ENCODE data around the gene OSBP2. TPM values are rescaled to one million over a fixed set of nuclear protein-coding genes. Genes with fewer than 3 reads are reported as not detected.

The OSBP2 gene
- total and polyA plus RNA-seq, 12 donors: 0.84 to 20.1 (median 13.2) TPM

DNA sequence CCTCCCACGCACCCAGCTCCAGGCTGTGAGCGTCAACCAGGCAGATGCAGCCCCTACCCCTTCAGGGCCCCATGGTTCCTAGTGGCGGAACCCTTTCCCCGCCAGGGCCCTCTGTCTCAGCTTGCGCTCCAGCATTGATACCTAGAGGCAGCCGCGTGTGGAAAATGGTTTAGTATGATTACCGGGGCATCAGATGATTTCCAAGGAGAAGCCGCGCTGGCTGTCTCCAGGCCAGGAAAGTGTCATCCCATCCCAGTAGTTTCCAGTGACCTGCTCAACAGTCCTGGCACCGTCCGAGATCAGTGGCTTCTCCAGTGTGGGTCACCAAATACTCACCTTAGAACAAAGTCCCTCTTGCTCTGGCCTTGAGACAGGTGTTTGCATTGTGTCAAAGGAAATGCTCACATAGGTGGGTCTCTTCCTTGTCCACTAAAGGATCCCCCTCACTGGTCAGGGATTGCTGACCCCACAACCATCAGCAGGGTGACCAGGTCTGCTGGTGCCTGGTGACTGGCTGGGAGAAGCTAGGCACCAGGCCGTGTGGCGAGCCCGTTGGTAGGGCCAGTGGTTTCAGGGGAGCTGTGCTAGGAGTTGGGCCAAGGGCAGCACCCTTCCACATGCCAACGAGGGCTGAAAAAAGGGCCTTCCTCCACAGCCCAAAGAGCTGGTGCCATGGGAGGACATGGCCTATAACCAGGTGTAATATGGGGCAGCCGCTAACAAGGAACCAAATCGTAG lies 164.5 kb downstream of the OSBP2 start:
- intact Hi-C loops (cut with DNase I): no loop called here
- H3K36me3 ChIP-seq: no peaks in the 10 kb centered on the region
- 94 to 95% methylated on average over 18 of the region's 18 CpGs for WGBS, 2 donors
- ATAC-seq: no peak
- no peaks in the 10 kb centered on the region for H3K9me3 ChIP-seq
- H3K4me1 ChIP-seq: peaks cover 0 to 2% (median 0%) of the 10 kb centered on the region in 9 donors
- H3K4me3 ChIP-seq: no peak overlapping the region
- H3K27me3 ChIP-seq: no peaks in the 10 kb centered on the region
- TF ChIP-seq, protein P1, sequence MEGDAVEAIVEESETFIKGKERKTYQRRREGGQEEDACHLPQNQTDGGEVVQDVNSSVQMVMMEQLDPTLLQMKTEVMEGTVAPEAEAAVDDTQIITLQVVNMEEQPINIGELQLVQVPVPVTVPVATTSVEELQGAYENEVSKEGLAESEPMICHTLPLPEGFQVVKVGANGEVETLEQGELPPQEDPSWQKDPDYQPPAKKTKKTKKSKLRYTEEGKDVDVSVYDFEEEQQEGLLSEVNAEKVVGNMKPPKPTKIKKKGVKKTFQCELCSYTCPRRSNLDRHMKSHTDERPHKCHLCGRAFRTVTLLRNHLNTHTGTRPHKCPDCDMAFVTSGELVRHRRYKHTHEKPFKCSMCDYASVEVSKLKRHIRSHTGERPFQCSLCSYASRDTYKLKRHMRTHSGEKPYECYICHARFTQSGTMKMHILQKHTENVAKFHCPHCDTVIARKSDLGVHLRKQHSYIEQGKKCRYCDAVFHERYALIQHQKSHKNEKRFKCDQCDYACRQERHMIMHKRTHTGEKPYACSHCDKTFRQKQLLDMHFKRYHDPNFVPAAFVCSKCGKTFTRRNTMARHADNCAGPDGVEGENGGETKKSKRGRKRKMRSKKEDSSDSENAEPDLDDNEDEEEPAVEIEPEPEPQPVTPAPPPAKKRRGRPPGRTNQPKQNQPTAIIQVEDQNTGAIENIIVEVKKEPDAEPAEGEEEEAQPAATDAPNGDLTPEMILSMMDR (IDR thresholded peaks at IDR 0.05): no peak
- DNase-seq: no peak
- H3K27ac ChIP-seq: no peak overlapping the region

GRCh38 chr22:30859714-30860095 lies 165.0 kb downstream of the OSBP2 start:
- TF ChIP-seq, protein P1 (IDR thresholded peaks at IDR 0.05): no peak
- DNase-seq (no peak), ATAC-seq (no peak)
- Histone ChIP-seq H3K9me3 (no peaks in the 10 kb centered on the region), H3K4me3 (no peak overlapping the region), H3K4me1 (peaks cover 0 to 2% (median 0%) of the 10 kb centered on the region in 9 donors), H3K36me3 (no peaks in the 10 kb centered on the region), H3K27me3 (no peaks in the 10 kb centered on the region), H3K27ac (no peak overlapping the region)
- WGBS, 2 donors: 92% methylated on average over 7 of the region's 7 CpGs
- intact Hi-C loops (cut with DNase I): no loop called here

DNA sequence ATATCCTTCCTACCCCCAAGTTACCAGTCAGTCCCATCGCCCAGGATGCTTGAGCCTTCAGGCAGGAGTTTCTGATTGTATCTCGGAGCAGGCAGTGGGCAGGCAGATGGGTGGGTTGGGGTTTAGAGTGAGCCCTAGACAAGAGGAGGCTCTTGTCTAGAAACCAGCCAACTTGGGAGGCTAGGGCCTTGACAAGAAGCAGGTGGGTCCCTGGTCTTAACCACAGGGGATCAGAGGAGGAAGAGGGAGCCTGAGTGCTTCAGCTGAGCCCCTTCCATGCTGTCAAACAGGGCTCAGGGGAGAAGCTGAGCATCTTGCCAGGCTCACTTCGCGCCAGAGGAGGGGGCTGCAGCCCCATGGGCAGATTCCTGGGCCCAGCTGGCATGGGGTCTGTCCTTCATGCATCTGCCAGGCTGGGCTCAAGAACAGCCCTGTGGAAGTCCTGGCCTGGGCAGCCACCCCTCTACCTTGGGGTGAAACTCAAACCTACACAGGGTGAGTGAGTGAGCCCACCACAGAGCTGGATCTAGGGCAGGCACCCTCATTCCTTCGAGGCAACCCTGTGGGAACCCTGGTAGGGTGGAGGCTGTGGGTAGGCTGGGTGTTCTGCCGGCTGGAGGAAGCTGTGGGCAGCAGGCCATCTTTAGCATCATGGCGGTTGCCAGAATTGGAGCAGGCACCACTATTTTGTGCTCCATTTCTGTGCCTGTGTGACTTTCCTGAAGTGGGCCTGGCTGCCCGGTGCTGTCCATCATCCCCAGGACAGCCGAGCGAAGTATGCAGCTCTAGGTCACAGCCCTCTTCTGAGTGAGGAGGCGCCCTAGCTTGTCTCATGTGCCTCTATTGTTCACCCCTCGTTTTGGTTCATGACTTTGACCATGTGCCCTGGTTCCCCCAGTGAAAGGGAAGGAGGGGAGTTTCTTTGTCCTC lies 165.8 kb downstream of the OSBP2 start:
- ATAC-seq (no peak), DNase-seq (no peak)
- H3K9me3 ChIP-seq: no peaks in the 10 kb centered on the region
- peaks cover 0 to 2% (median 0%) of the 10 kb centered on the region in 9 donors for H3K4me1 ChIP-seq
- WGBS, 2 donors: 76 to 85% methylated on average over 12 of the region's 12 CpGs
- no peaks in the 10 kb centered on the region for H3K36me3 ChIP-seq
- H3K4me3 ChIP-seq: no peak overlapping the region
- intact Hi-C loops (cut with DNase I): no loop called here
- no peaks in the 10 kb centered on the region for H3K27me3 ChIP-seq
- no peak overlapping the region for H3K27ac ChIP-seq
- TF ChIP-seq, protein P1 (IDR thresholded peaks at IDR 0.05): no peak

DNA sequence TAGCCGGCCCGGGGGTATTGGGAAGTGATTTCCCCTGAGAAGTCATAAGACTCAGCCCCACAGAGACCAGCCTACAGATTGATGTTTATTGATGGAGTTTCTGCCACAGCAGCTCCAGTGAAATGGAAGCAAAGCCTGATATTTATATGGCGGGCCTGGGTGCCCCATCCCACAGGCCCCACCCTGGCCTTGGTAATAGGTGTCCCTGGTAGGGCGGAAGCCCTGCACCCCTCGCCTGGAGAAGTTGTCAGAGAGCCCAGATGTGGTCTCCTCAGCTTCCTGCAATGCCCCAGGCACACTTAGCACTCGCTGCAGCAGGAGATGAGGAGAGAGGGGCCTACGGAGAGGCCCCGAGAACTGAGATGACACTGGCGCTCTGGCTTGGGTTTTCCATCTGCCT lies 166.5 kb downstream of the OSBP2 start:
- DNase-seq: no peak
- no peak for ATAC-seq
- 88 to 90% methylated on average over 9 of the region's 9 CpGs for WGBS, 2 donors
- no peaks in the 10 kb centered on the region for H3K9me3 ChIP-seq
- H3K36me3 ChIP-seq: no peaks in the 10 kb centered on the region
- peaks cover 0 to 2% (median 0%) of the 10 kb centered on the region in 9 donors for H3K4me1 ChIP-seq
- H3K27me3 ChIP-seq: no peaks in the 10 kb centered on the region
- H3K4me3 ChIP-seq: no peak overlapping the region
- intact Hi-C loops (cut with DNase I): no loop called here
- TF ChIP-seq, protein P1 (IDR thresholded peaks at IDR 0.05): no peak
- H3K27ac ChIP-seq: no peak overlapping the region
